CD4-positive, alpha-beta T cell treated with Interleukin-4 for 4 hours (primary cell): ENCODE data around the gene ADAMTS14.
"Not testable (repeated sequence)": the region's sequence is repeated elsewhere in the genome, so short reads cannot be mapped to it uniquely, and the experiment has no call there.

Source experiments
- DNase-seq: peaks from one replicate; pipeline ENCODE4 v3.0.0-alpha.2; 2020

Gene ADAMTS14, protein sequence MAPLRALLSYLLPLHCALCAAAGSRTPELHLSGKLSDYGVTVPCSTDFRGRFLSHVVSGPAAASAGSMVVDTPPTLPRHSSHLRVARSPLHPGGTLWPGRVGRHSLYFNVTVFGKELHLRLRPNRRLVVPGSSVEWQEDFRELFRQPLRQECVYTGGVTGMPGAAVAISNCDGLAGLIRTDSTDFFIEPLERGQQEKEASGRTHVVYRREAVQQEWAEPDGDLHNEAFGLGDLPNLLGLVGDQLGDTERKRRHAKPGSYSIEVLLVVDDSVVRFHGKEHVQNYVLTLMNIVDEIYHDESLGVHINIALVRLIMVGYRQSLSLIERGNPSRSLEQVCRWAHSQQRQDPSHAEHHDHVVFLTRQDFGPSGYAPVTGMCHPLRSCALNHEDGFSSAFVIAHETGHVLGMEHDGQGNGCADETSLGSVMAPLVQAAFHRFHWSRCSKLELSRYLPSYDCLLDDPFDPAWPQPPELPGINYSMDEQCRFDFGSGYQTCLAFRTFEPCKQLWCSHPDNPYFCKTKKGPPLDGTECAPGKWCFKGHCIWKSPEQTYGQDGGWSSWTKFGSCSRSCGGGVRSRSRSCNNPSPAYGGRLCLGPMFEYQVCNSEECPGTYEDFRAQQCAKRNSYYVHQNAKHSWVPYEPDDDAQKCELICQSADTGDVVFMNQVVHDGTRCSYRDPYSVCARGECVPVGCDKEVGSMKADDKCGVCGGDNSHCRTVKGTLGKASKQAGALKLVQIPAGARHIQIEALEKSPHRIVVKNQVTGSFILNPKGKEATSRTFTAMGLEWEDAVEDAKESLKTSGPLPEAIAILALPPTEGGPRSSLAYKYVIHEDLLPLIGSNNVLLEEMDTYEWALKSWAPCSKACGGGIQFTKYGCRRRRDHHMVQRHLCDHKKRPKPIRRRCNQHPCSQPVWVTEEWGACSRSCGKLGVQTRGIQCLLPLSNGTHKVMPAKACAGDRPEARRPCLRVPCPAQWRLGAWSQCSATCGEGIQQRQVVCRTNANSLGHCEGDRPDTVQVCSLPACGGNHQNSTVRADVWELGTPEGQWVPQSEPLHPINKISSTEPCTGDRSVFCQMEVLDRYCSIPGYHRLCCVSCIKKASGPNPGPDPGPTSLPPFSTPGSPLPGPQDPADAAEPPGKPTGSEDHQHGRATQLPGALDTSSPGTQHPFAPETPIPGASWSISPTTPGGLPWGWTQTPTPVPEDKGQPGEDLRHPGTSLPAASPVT

DNA sequence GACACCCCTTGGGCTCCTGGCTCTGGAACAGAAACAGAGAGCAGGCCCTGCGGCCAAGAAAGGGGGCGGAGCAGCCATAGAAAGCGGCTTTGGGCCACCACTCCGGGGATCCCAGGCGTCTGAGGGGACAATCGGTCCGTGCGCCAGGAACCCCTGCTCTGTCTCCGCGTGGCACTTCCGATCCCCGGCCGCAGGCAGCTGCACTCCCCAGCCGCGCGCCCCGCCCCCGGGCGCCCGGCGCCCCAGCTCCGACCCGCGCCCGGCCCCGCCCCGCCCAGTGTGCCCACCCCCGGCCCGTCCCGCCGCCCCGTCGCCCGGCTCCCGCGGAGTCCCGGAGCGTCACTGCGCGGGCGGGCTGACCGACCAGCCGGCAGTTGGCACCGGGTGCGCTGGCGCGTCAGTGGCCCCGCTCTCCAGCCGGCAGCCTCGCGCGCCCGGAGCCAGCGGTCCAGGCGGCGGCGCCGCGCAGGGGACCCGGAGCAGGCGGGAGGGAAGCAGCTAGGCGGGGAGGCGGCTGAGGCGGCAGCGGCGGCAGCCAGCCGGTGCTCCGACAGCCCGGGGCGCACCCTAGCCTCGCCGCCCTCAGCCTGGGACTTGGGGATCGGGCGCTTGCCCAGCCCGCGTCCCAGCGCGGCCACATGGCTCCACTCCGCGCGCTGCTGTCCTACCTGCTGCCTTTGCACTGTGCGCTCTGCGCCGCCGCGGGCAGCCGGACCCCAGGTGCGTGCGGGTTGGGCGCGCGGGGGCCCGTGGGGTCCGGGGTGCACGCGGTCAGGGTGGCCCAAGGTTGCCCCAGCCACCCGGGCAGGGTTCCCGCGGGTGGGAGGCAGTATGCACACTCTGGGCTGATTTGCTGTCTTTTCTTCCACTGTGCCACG lies at the start of gene ADAMTS14:
ADAMTS14 (plus strand) TSS at position 342 of the 878 bp plus-strand sequence; CDS start at position 639, 297 bp downstream.
- no peak for DNase-seq

- DNase-seq: no peak
Measured at GRCh38 chr10:70622541-70622940, 49.8 kb upstream of the ADAMTS14 start.

GRCh38 chr10:70622981-70623844 lies 49.1 kb upstream of the ADAMTS14 start:
- DNase-seq: no peak

- DNase-seq: no peak
Measured at GRCh38 chr10:70626056-70626455, 46.2 kb upstream of the ADAMTS14 start.

DNA sequence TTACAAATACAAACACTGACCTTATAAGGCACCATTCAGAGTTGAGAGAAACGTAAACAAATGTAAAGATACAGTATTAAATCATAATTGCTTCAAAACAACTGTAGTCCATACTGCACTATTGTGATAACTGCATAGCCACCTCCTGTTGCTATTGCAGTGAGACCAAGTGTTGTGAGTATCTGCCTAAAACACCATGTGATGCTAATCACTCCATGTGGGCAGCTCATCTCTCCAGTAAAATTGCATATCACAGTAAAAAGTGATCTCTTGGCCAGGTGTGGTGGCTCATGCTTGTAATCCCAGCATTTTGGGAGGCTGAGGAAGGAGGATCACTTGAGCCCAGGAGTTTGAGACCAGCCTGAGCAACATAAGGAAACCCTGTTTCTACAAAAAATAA lies 43.0 kb upstream of the ADAMTS14 start:
- DNase-seq: no peak

- DNase-seq: not testable (repeated sequence)
Measured at GRCh38 chr10:70631735-70632134, 40.6 kb upstream of the ADAMTS14 start.

- no peak for DNase-seq
Measured at GRCh38 chr10:70634011-70634410, 38.3 kb upstream of the ADAMTS14 start.

DNA sequence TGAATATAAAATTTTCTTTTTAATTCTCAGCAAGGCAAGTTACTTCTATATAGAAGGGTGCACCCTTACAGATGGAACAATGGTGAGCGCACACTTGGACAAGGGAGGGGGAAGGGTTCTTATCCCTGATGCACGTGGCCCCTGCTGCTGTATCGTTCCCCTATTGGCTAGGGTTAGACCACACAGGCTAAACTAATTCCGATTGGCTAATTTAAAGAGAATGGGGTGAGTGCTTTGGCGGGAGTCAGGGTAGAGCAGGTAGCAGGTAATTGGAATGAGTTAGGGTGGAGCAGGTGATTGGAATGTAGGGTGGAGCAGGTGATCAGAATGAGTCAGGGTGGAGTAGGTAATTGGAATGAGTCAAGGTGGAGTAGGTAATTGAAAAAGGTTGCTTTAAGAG lies 37.8 kb upstream of the ADAMTS14 start:
- DNase-seq: not testable (repeated sequence)

DNA sequence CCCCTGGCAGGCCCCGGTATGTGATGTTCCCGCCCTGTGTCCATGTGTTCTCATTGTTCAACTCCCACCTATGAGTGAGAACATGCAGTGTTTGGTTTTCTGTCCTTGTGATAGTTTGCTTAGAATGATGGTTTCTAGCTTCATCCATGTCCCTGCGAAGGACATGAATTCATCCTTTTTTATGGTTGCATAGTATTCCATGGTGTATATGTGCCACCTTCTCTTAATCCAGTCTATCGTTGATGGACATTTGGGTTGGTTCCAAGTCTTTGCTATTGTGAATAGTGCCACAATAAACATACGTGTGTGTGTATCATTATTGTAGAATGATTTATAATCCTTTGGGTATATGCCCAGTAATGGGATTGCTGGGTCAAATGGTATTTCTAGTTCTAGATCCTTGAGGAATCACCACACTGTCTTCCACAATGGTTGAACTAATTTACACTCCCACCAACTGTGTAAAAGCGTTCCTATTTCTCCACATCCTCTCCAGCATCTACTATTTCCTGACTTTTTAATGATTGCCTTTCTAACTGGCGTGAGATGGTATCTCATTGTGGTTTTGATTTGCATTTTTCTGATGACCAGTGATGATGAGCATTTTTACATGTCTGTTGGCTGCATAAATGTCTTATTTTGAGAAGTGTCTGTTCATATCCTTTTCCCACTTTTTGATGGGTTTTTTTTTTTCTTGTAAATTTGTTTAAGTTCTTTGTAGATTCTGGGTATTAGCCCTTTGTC lies 32.5 kb upstream of the ADAMTS14 start:
- not testable (repeated sequence) for DNase-seq

DNA sequence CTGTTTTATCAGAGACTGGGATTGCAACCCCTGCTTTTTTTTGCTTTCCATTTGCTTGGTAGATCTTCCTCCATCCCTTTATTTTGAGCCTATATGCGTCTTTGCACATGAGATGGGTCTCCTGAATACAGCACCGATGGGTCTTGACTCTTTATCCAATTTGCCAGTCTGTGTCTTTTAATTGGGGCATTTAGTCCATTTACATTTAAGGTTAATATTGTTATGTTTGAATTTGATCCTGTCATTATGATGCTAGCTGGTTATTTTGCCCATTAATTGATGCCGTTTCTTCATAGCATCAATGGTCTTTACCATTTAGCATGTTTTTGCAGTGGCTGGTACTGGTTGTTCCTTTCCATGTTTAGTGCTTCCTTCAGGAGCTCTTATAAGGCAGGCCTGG lies 29.0 kb upstream of the ADAMTS14 start:
- DNase-seq: not testable (repeated sequence)

DNA sequence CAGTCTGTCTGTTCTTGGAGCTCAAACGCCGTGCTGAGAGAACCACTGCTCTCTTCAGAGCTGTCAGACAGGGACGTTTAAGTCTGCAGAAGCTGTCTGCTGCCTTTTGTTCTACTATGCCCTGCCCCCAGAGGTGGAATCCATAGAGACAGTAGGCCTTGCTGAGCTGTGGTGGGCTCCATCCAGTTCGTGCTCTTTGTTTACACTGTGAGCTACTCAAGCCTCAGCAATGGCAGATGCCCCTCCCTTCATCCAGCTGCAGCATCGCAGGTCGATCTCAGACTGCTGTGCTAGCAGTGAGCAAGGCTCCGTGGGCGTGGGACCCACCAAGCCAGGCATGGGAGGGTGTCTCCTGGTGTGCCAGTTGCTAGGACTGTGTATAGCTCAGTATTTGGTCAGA lies 27.3 kb upstream of the ADAMTS14 start:
- DNase-seq: not testable (repeated sequence)

DNA sequence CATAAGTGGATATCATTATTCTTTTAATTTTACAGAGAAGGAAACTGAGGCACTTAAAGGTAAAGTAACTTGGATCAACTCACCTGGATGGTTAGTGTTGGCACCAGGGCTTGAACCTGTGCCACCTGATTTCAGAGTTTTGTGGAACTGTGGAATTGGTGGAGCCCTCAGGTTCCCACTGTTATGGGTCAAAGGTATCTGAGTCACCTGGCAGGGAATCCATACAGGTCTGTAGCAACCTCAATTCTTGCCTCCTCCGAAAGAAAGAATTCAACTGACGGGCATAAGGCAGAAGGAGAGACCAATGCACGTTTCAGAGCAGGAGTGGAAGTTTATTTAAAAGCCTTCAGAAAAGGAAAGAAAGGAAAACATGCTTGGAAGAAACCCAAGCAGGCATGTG lies 25.2 kb upstream of the ADAMTS14 start:
- no peak for DNase-seq

- DNase-seq: no peak
Measured at GRCh38 chr10:70648427-70648826, 23.9 kb upstream of the ADAMTS14 start.

GRCh38 chr10:70649526-70649925 lies 22.8 kb upstream of the ADAMTS14 start:
- DNase-seq: no peak

GRCh38 chr10:70650104-70650503 lies 22.2 kb upstream of the ADAMTS14 start:
- no peak for DNase-seq

- no peak for DNase-seq
Measured at GRCh38 chr10:70650718-70651117, 21.6 kb upstream of the ADAMTS14 start.

DNA sequence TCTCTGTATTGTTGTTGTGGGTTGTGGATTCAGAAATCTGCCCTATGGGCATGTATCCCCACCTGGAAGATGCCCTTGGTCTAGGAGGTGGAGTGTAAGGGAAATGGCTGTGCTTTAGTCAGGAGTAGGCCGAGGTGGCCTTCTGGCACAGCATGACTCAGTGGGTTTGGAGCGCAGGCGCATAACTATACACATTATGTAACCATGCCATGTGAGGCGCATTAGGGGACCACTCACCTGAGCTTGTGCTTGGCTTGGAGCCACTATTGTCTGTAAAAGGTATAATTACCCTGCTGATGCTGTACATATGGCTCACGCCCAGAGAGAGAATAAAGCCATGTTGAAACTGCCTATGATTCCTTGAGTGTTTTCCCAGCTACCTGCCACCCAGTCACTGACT lies 20.6 kb upstream of the ADAMTS14 start:
- DNase-seq: no peak

DNA sequence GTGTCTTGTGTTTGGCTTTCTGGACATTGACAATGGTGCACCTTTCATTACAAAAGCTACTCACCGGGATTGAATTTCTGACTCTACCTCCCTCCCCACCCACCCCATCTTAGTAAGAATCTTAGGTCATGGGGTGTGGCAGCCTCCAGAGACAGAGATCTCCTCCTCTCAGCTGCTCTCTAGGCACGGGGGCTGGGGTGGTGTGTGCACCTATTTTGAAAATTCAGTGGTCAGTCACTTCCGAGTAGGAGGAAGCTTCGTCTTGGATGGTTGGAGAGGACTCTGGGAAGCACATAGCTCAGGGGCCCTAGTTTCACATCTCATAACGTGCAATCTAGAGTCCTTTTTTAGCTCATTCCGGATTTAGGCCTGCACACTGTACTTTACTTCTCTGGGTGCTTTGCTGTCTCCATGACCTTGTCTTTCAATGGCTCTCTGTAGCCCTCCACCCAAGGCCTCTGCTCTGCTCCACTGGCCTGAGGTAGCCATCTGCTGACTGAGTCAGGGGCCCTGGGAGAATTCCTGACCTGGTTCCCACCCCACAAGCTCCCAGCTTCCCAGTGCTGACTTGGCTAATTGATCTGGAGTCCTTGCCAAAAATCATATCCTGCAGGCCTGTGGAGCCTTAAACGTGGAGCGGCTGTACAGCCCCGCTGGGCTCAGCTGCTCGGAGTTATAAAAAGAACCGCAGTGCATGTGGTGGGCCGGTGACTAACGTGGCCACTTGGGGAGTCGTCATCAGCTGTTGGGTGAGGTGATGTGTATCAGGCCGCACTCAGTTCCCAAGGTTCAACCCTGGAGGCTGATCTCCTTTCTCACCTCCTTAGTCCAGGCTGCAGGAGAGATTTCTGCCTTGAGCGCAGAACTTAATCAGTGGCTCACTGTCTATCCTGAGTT lies 19.3 kb upstream of the ADAMTS14 start:
- no peak for DNase-seq

DNA sequence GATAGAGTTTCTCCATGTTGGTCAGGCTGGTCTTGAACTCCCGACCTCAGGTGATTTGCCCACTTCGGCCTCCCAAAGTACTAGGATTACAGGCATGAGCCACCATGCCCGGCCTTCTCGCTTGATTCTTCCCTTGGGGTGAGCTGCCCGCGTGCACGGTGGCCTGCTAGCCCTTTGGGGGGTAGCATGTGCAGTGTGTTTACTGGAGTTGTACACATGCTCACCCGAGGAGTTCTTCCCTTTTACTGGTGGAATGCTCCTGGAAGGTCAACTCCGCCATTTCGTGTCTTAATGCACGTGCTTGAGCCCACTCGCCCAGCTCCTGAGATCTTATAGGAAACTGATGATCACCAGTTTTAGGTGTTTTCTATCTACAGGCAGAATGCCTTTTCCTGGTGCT lies 17.0 kb upstream of the ADAMTS14 start:
- no peak for DNase-seq
